GM19043 (cell line): Measurements from ENCODE around the gene CIB1.

Source experiments
- ATAC-seq: cut with Tn5 transposase; IDR thresholded peaks from one replicate; pipeline ENCODE4 v1.9.1; 2021; ENCODE audit warnings: low read depth; ENCODE audit not compliant: unreplicated experiment

CIB1 gene

GRCh38 chr15:90219421-90220141, 14.2 kb downstream of the CIB1 start:
- no peak for ATAC-seq

- ATAC-seq, result no peak
These were observed 15.9 kb downstream of the CIB1 start for GRCh38 chr15:90217671-90218394.

GRCh38 chr15:90214553-90215196, 19.1 kb downstream of the CIB1 start:
- ATAC-seq, result no peak

- ATAC-seq, result no peak
These were observed 19.9 kb downstream of the CIB1 start for GRCh38 chr15:90213818-90214204.

GRCh38 chr15:90213122-90213817, 20.5 kb downstream of the CIB1 start:
- ATAC-seq, result no peak

- no peak for ATAC-seq
These were observed 21.3 kb downstream of the CIB1 start for GRCh38 chr15:90212221-90213098.

GRCh38 chr15:90211440-90212143, 22.1 kb downstream of the CIB1 start:
- ATAC-seq, result no peak

- ATAC-seq, result no peak
These were observed 22.7 kb downstream of the CIB1 start for GRCh38 chr15:90211009-90211408.

GRCh38 chr15:90210593-90210992, 23.1 kb downstream of the CIB1 start:
- ATAC-seq, result no peak

GRCh38 chr15:90209591-90209990, 24.1 kb downstream of the CIB1 start:
- no peak for ATAC-seq

GRCh38 chr15:90208356-90208755, 25.4 kb downstream of the CIB1 start:
- no peak for ATAC-seq

GRCh38 chr15:90207252-90207651, 26.5 kb downstream of the CIB1 start:
- no peak for ATAC-seq

GRCh38 chr15:90205886-90206285, 27.9 kb downstream of the CIB1 start:
- ATAC-seq, result no peak

GRCh38 chr15:90205050-90205848, 28.5 kb downstream of the CIB1 start:
- no peak for ATAC-seq

GRCh38 chr15:90203922-90204321, 29.8 kb downstream of the CIB1 start:
- no peak for ATAC-seq

GRCh38 chr15:90203473-90203872, 30.3 kb downstream of the CIB1 start:
- no peak for ATAC-seq

GRCh38 chr15:90202929-90203328, 30.8 kb downstream of the CIB1 start:
- no peak for ATAC-seq

GRCh38 chr15:90201944-90202375, 31.8 kb downstream of the CIB1 start:
- ATAC-seq, result no peak
